HG03097 (cell line): Measurements from ENCODE around the gene STPG2.

Experiments
- ATAC-seq: cut with Tn5 transposase; IDR thresholded peaks from one replicate; pipeline ENCODE4 v1.9.1; 2021; ENCODE audit not compliant: unreplicated experiment, low FRiP score

Gene STPG2

GRCh38 chr4:97548943-97549583 lies 594.2 kb downstream of the STPG2 start:
- ATAC-seq: no peak

- no peak for ATAC-seq
These were observed 595.1 kb downstream of the STPG2 start for GRCh38 chr4:97548186-97548585.

GRCh38 chr4:97531351-97531750 lies 611.9 kb downstream of the STPG2 start:
- ATAC-seq: no peak

DNA sequence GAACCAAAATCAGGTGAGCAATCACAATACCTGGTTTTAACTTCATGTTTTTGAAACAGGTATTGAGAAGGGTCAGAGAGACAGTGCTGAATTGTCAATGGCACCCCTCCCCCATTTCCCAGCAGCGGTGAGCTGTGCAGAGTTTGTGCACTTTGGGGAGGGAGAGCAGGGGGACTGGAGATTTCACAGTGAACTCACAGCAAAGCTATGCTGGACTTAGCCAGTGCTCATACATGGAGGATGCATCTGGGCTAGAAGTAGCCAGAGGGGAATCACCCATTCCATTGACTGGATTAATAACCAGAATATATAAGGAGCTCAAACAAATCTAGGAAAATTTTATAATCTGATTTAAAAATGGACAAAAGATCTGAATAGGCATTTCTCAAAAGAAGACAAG lies 612.6 kb downstream of the STPG2 start:
- no peak for ATAC-seq

DNA sequence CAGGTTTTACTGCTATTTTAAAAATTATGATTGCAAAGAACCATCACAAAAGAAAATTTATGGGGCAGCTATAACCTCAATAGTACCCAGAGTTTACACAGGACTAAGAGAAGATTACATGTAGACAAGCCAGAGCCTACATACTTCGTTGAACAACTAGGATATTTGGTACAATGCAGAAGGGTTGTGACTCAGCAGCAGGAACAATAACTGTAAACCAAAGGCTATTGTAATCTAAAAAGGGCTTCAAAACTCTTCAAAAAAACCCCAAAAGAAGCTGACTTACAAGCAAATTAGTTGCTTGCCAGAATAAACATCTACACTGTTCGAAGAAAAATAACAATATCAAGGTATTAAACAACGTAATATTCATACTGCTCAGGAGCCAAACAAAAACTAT lies 618.0 kb downstream of the STPG2 start:
- no peak for ATAC-seq

GRCh38 chr4:97517939-97518338 lies 625.3 kb downstream of the STPG2 start:
- ATAC-seq: no peak

DNA sequence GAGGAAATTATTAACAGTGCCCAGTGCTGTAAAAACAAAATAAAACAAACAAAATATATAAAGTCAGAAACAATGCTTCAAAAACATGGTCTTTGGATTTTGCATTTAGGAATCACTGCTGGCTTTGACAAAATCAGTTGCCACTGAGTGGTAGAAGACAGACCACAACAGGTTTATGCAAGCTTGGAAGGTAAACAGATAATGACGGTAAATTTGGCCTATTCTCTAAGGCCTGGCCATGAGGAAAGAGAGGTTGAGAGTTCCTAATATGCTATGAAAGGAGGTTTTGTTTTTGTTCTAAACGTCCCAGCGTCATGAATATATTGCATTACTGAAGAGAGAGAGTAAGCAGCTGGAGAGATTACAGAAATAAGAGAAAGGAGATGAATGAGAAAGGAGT lies 629.4 kb downstream of the STPG2 start:
- no peak for ATAC-seq
